ENCODE data around the gene CDH22.

Gene CDH22

DNA sequence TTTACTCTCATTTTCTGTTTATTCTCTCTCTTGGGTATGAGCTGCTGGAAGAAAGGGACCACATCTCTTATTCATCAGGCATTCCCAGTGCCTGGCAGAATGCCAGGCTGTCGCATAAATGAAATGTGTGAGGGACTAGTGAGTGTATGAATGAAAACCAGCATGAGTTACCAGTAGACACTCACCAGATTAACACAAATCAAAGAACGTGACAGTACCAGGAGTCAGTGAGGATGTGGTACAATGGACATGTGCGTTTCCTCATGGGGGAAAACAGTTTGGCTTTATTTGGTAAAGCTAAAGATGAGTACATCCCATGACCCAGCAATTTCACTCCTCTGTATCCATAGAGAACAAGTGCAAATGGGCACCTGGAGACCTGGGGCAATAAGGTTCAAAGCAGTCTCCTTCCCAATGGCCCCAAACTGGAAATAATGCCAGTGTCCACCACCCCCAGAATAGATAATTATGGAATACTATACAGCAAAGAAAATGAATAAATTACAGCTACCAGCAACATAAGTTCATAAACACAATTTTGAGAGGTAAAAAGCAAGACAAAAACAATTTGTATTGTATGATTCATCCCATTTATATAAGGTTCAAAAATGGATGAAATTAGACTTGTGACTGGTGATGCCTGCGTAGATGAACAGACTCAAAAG lies 93.3 kb downstream of the CDH22 start:
- no peak for DNase-seq

DNA sequence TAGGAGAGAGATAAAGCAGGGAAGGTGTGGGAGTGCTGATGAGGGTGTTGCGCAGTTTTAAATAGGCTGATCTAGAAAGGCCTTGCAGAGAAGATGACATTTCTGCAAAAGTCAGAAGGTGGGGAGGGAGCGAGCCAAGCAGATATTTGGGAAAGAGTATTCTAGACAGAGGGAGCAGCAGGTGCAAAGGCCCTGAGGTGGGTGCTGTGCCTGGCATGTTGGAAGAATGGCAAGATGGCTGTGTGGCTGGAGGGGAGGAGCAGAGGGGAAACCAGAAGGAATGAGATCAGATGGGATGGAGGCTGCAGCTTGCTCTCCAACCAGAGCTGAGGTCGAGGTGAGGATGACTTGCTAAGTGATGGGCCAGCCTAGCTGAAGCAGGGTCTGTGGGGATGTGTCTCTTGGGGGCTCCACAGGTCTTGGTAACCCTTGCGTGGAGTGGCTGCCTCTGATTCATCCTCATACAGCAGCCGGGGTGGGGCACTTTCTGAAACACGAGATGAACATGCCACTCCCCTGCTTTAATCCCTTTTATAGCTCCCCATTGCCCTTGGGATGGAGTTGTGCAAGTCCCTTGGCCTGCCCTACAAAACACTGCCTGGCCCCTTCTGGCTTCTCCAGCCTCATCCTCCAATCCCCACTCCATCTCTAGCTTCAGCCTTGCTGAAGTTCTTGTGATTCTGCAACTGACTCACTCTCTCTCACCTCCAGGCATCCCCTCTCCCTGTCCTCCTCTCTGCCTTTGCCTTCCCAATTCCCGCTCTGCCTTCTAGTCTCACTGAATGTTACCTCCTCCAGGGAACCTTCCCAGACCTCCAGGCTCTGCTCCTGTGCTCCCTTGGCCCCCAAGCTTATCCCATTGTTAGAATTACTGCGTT lies 94.1 kb downstream of the CDH22 start:
- DNase-seq, result no peak

DNA sequence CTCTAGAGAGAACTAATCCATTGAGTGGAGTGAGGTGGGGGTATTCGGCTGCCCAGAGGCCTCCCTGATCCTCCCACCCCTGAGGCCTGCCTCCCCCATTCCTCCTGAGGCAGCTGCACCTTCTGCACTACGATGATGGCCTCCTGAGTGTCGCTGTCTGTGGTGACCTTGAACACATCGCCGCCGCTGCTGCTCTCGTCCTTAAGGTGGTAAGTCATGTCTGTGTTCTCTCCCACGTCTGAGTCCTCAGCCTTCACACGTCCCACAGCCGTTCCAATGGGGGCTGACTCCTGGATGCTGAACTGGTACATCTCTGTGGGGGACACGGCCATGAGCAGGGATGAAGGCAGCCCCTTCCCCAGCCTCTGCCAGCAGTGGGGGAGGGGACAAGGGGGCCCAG lies 95.4 kb downstream of the CDH22 start:
- no peak for DNase-seq

DNA sequence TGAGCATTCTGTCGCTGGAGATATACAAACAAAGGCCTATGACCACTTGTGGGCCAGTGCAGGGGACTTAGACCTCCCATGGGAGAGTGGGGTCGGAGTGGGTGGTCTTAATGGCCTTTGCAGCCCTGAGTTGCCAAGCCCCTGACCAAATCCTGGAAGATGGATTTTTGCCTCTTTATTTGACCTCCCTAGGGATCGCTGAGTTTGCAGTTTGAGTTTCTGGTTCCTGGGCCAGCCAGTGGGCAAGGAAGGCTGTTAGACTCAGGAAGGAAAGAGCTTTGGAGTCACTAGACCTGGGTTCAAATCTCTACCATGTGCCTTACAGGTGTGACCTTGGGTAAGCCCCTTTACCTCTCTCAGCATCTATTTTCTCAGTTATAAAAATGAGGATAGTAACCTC lies 96.0 kb downstream of the CDH22 start:
- DNase-seq, result no peak

DNA sequence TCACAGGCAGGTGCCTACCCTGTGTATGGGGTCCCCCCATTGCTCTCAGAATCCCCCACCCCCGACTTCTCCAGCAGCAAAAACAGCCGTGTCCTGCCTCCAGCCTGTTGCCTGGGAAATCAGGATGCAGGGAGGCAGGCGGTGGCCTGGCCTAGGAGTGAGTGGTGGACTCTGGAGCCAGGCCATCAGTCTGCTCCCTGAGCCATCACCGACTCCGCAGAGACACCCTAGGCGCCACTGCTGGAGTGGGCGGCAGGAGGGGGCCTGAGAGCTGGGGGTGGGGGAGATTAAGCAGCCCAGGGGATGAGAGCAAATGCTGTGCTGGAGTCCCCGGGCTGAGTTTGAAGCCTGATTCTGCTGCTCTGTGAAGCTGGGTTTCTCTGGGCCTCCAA lies 97.0 kb downstream of the CDH22 start:
- no peak for DNase-seq

DNA sequence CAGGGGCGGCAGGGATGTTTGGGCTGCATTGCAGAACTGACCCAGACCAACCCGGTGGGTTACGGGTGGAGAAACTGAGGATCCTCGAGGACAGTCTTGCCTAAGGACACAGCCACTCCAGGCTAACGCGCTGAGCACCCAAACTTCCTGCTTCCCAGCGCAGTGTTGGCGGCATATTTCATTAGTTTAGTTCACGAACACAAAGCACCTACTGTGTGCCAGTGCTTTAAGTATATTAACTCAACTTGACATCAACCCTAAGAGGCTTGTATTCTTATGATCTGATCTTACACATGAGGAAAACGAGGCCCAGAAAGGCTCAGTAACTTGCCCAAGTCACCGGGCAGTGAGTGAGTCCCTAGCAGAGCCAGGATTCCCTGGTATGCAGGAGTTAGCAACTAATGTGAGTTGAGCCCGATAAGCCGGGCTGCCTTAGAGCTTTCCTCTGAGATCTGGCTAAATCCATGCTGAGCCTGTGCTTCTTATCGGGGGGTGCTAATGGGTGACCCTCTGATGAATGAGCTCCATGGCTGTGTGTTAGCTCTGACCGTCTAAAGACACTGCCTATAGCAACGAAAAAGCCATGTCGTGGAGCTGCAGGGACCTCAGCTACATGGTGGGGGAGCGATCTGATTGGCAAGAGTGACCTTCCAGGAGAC lies 97.5 kb downstream of the CDH22 start:
- DNase-seq, result no peak

DNA sequence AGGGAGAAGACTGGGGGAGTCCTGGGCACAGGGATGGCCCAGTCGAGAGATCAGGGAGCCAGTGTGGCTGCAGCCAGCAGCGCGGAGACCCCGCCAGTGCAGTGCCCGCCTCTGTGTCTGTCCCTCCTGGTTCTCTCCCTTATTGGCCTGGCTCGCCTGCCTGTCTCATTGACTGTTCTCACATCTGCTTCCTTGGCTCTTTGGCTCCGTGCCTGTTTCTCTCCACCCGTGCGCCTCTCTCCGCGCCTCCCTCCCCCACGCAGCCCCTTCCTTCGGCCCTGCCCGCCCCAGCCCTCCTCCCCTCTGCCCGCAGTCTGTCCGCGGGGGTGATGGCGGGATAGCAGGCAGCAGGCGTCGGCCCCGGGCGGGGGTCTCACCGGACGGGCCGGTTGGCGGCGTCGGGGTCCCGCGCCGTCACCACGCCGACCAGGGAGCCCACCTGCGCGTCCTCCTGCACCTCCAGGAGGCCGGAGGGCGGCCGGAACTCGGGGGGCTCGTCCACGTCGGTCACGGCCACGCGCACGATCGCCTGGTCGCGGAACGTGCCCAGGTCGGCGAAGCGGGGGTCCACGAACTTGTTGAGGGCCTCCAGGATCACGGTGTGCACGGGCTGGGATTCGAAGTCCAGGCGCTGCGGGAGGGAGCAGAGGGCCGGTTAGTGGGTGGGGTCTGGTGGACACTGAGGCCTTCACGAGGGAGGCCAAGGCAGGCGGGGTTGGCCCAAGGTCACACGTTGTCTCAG lies 98.2 kb downstream of the CDH22 start:
- no peak for DNase-seq

DNA sequence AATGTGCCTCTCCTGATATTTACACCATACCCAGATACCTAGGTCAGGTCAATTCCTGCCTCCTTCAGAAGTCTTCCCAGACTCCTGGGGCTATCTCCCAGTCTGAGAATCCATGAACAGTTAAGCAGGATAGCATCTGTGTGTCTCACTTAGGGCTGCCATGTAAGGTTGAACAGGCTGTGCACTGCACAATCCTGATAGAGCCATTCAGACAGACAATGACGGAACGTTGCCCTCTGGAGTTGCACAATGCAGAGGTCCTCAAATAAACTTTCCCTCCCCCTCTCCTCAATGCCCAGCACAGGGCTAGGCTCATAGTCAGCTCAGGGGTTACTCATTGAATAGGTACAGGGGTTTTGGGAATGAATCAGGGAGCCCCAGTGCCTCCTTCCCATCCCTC lies 100.5 kb downstream of the CDH22 start:
- DNase-seq, result no peak

DNA sequence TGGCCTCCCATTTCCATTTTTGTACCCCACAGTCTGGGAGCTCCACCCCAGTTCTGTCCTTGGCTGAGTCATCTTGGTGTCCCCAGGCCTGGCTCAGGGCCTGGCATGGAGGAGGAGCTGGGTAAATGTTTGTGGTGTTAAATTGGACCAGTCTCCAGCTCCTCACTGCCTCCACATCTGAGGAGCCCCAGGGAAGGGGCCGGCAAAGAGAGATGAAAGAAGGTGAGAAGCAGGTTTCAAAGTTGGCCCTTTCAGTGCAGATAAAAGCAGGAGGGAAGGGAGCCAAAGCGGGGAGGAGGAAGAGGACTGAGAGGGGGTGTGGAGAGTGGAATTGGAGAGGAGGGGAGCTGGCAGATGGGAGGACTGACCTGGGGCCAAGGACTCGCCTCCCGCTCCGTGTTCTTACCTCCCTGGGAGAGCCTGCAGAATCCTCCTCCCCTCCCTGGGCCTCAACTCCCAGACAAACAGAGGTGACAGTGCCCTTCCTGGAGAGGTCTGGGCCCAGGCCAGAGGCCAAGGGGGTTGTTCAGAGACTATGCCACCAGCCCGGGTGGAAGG lies 101.2 kb downstream of the CDH22 start:
- DNase-seq, result no peak

DNA sequence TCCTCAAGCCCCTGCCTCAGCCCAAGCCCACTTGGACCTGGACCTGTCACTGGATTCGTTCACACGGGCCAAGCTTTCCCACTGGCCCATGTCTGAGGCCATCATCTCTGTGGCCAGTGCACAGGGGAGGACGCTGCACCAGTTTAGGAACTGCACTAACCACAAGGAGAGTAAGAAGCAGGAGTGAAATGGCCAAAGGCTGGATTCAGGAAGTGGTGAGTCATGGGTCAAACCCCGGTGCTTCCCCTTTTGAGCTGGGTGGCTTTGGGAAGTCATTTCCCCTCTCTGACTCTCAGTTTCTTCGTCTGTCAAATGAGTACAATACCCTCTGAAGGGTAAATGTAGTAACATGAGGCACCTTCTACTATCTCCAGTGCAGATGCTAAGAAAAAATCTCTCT lies 102.3 kb downstream of the CDH22 start:
- no peak for DNase-seq

DNA sequence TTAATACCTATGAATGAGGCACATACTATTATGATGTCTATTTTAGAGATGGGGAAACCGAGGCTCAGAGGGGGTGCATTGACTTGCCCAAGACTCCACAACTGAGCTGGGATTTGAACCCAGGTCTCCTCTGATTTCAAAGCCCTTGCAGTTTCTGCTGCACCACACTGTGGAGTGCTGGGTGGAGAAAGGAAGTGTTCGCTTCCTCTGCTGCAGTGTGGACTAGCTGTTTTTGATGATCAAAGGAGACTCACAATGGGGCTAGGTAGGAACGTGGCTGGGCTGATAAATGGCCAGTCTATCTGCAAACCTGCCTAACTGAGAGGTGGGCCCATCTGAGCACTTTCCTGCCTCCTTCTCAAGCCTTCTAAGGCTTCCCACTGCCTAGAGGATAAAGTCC lies 102.9 kb downstream of the CDH22 start:
- DNase-seq, result no peak

DNA sequence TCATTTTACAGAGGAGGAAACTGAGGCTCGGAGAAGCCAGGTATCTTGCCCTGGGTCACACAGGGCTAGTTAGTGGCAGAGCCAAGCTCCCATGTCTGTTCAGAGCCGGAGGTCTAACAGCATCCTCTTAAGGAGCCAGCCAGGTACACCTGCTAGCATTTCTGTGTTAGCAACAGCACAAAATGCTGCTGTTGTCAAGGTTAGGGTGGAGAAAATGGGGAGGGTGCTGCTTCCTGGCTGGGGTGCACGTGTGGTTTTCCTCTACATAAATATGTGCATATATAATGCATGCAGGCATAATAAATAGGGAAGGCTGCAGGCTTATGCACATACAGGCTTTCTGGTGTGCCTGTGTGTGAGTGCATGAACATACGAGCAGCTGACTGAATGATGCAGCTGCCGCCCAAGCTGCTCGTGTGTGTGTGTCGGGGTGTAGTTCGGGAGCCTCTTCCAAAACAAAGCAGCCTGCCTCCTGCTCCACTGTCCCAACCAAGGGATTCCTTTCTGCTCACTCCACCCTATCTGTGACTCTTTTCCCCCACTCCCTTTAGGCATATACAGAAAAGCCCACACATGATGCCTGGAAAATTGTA lies 103.6 kb downstream of the CDH22 start:
- no peak for DNase-seq

DNA sequence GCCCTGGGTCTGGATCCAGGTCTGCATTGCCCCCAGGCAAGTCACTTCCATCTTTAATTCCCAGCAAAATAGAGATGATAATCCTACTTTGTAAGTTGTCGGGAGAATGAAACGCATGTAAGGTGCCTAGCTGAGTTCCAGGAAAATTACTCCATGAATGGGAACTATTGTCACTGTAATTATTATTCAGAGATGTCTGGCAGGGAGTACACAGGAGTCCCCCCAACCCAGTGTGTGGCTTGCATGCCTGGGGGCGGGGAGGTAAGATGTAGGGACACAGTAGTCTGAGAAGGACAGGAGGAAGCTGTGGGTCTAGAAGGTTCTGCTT lies 104.8 kb downstream of the CDH22 start:
- DNase-seq, result no peak

DNA sequence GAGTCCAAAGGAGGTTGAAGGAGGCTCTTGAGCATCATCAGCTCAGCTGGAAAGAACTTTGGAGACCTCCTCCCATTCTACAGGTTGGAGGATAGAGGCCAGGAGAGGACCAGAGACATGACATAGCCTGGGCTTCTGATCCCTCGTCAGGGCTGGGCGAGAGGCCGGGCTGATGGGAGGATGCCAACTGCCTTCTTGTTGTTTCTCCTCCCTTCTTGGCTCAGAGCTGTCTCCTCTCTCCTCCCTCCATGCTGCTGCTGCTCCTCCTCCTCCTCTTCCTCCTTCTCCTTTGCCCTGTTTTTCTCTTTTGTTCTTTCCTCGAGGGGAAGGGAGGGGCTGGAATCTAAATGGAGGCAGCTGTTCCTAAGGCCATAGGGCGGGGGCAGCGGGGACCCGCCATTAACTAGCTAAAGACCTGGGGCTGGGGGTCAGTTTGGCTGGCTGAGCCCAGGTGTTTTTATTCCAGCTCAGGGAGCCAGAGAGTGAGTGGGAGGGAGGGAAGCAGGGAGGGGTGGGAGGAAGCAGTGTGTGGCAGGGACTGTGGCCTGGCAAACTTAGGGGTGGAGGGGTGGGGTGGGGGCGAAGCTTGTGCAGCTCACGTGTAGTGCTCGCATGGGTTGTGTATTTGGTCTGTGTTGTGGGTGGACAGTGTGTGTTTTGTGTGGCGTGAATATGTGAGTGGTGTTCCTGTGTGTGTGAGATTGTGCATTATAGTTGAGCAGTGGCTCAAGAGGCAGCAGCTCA lies 105.4 kb downstream of the CDH22 start:
- DNase-seq, result peak; percentile 28

DNA sequence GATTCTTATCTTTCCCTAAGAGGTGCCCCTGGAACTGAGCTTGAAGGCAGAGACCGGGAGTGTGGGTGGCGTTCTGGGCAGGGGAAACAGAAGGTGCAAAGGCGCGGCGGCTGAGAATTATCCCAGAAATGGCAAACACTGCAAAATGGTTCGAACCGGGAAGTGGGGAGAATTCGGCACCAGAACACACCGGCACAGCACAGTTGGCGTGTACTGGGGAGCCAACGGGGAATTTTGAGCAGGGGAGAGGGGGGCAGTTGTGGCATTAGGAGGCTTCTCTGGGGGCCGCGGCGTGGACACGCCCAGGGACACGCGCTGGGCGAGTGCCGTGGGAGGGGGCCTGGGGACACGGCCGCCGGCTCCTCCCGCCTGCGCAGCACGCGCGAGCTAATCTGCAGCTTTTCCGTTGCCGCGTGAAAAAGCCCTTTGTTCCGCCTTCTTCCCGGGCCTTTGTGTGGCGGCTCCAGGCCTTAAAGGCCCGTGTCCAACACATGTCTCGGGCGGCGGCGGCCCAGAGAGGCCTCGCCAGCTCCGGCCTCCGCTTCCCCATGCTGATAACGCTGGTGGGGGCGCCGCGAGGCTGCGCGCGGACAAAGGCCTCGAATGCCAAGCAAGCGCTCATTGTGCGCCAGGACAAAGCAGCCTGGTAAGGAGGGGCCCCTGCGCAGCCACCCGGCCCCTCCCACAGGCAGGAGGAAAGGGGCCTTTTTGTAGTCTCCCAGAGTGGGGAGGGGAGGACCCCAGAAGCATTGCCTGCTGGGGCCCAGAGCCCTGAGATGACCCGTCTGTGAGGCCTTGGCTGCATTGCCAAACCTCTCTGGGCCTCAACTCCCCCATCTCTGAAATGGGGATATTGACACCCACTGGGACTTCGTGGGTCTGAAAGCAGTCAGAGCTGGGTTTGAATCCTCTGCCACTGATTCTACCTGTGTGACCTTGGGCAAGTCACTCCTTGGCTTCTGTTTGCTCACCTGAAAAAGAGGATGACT lies 107.4 kb downstream of the CDH22 start:
- DNase-seq, result no peak

DNA sequence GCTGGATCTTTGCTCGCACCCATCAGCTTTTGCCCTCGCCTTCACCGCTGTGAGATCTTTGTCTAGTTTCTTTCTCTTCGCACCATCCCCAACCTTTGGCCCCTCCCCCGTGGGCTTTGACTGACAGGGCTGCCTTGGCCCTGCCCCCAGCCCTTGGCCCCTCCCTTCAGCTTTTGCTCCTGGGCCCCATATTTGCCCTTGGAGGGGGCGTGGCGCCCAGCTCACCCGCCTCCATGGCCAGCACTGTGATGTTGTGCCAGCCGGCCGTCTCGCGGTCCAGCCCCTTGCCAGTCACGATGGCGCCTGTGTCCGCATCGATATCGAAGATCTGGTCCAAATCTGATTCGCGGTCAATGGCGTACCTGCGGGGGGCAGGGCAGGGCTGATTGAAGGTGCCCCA lies 109.1 kb downstream of the CDH22 start:
- no peak for DNase-seq

DNA sequence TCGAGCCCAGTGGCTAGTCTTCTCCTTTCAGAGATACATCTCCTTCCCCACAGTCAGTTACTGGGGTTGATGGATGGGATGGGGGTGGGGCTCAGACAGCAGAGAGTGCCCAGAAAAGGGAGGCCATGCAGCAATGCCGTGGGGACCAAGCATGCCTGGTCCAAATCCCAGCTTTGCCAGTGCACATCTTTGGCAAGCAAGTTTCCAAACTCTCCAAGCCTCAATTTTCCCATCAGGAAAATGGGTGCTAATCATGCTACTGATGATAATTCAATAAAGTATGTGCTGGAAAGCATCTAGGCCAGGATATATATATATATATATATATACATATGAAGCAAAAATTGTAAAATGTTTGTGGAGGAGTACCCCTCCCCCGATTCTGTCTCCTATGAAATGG lies 111.3 kb downstream of the CDH22 start:
- no peak for DNase-seq

DNA sequence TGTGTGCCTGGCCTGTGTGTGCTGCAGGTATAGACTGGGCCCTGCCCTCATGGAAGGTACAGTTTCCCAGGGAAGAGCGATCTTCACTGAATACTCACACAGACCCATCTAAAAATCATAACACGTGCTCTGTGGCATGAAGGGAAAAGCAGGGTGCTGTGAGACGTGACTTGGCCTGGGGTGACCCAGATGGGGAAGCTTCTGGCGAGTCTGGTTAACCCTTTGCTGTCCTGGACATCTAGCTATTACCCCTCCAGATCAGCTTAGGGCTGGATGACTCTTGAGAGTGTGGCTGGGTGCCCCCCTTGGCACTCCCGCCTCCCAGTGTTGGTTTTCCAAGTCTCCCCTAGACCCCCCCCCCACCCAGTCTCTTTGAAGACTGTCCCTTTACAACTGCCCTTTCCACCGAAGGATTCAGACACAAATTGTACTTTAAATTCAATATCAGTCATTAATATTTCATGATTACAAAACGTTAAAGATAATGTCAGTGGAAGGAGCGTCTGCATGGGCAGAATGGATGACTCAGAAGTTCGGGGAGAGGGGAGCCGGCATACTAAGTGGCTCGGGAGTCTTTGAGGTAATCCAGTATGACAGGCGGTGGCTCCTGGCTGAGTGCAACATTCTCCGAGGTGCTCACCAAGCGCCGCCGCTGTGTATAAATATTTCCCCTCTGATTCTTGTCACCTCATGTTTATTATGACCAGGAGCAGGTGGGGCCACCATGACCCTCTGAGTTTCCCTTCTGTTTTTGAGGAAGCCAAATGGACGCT lies 112.8 kb downstream of the CDH22 start:
- no peak for DNase-seq

DNA sequence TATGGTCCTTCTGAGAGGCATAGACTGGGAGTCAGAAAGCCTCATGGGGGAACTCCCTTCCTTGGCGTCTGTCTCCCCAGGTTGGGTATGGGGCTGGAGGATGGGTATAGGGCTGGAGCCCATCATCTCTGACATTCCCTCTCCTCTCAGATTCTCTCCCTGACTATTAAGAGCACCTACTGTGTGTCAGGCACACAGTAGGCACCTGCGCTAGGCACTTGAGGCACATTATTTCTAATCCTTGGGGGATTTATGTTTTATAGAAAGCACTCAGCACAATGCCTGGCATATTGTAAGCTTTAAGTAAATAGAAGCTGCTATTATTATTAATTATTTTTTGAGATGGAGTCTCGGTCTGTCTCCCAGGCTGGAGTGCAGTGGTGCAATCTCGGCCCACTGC lies 113.9 kb downstream of the CDH22 start:
- no peak for DNase-seq
